HepG2 (cell line): ENCODE measurements around the gene CMIP.

Experiments
- ARHGAP35 ChIP-seq: sonication (generic); formaldehyde crosslinking; IDR thresholded peaks from 2 replicates; pipeline ENCODE4 v1.9.0; 2022; ENCODE audit warnings: mild to moderate bottlenecking, inconsistent platforms, moderate library complexity, missing genetic modification reagents, borderline replicate concordance
- JUN ChIP-seq: sonication (generic); formaldehyde crosslinking; IDR thresholded peaks from 2 replicates; pipeline ENCODE4 v1.4.0; 2020; ENCODE audit warnings: mild to moderate bottlenecking, missing genetic modification reagents
- TAF1 ChIP-seq: sonication (generic); formaldehyde crosslinking; IDR thresholded peaks from 2 replicates; pipeline ENCODE4 v1.4.0; 2020; ENCODE audit warnings: missing genetic modification reagents
- ZNF670 ChIP-seq: sonication (generic); formaldehyde crosslinking; IDR thresholded peaks from 2 replicates; pipeline ENCODE4 v1.8.0; 2022; ENCODE audit warnings: mild to moderate bottlenecking, missing genetic modification reagents, borderline replicate concordance
- TF ChIP-seq, protein P1 (sequence below): sonication (generic); formaldehyde crosslinking; IDR thresholded peaks from 2 replicates; pipeline ENCODE4 v1.4.0; 2020; ENCODE audit warnings: missing genetic modification reagents

DNA sequence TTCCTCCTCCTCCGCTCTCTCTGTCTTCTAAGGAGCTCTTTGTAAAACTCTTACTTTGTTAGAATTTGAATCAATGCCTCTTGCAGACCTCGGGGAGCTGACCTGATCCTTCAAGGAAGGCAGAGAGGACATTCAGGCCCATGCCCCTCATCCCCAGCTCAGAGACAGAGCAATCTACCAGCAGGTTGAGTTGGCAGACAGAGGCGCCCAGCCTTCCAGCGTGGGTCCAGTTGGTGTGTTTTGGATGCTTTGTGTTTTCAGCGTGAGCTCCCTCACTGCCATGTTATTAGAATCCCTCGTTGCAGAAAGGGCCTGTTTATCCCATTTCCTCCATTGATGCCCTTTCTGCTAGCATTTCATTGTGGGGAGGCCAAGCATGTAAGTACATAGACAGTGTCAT lies 167.1 kb downstream of the CMIP start:
- TF ChIP-seq ZNF670 (no peak), JUN (no peak), TAF1 (CRISPR knock-in tag) (no peak), ARHGAP35 (no peak)
- TF ChIP-seq, protein P1, sequence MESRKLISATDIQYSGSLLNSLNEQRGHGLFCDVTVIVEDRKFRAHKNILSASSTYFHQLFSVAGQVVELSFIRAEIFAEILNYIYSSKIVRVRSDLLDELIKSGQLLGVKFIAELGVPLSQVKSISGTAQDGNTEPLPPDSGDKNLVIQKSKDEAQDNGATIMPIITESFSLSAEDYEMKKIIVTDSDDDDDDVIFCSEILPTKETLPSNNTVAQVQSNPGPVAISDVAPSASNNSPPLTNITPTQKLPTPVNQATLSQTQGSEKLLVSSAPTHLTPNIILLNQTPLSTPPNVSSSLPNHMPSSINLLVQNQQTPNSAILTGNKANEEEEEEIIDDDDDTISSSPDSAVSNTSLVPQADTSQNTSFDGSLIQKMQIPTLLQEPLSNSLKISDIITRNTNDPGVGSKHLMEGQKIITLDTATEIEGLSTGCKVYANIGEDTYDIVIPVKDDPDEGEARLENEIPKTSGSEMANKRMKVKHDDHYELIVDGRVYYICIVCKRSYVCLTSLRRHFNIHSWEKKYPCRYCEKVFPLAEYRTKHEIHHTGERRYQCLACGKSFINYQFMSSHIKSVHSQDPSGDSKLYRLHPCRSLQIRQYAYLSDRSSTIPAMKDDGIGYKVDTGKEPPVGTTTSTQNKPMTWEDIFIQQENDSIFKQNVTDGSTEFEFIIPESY (CRISPR knock-in tag) = no peak
